Liver (tissue), 9 donors: ENCODE results near the gene CDC42EP3. TPM values are rescaled to one million over a fixed set of nuclear protein-coding genes. Genes with fewer than 3 reads are reported as not detected.

ENCODE experiments used
- DNase-seq: peaks from one replicate; pipeline ENCODE4 v3.0.0-alpha.2; 2017; ENCODE audit warnings: low spot score
- H3K27ac ChIP-seq, 2 donors: one replicate each; pipeline ENCODE4 v1.7.0; 2013; ENCODE audit warnings: inconsistent platforms in 2 of 2, low read length in 2 of 2, control low read depth in 1 of 2, low read depth in 1 of 2, mild to moderate bottlenecking in 1 of 2
- H3K27me3 ChIP-seq, 4 donors: one replicate each; pipeline versions ENCODE4 v1.6.1 to v1.7.0; 2013; ENCODE audit warnings: low read length in 3 of 4, inconsistent platforms in 1 of 4, mild to moderate bottlenecking in 1 of 4, moderate library complexity in 1 of 4; ENCODE audit not compliant: control insufficient read depth in 4 of 4, insufficient read depth in 4 of 4
- H3K36me3 ChIP-seq, 4 donors: one replicate each; pipeline versions ENCODE4 v1.6.1 to v1.7.0; 2013; ENCODE audit warnings: low read length in 3 of 4, mild to moderate bottlenecking in 3 of 4, low read depth in 1 of 4, moderate library complexity in 1 of 4; ENCODE audit not compliant: control insufficient read depth in 4 of 4, insufficient read depth in 3 of 4
- H3K4me1 ChIP-seq, 4 donors: one replicate each; pipeline versions ENCODE4 v1.6.1 to v1.7.0; 2013; ENCODE audit warnings: low read length in 3 of 4, mild to moderate bottlenecking in 3 of 4, moderate library complexity in 1 of 4; ENCODE audit not compliant: control insufficient read depth in 4 of 4, insufficient read depth in 4 of 4
- H3K4me3 ChIP-seq, 3 donors: one replicate each; pipeline versions ENCODE4 v1.6.1 to v1.7.0; 2013; ENCODE audit warnings: low read length in 3 of 3, control low read depth in 1 of 3, low read depth in 1 of 3, mild to moderate bottlenecking in 1 of 3
- H3K9ac ChIP-seq, 2 donors: one replicate each; pipeline ENCODE4 v1.7.0; 2013; ENCODE audit warnings: low read length in 2 of 2, mild to moderate bottlenecking in 2 of 2, moderate library complexity in 2 of 2, control low read depth in 1 of 2, low read depth in 1 of 2
- H3K9me3 ChIP-seq, 4 donors: one replicate each; pipeline versions ENCODE4 v1.6.1 to v1.7.0; 2013; ENCODE audit warnings: low read length in 3 of 4; ENCODE audit not compliant: control insufficient read depth in 4 of 4
- EGR1 ChIP-seq, 2 donors: IDR thresholded peaks; 2 replicates each; pipeline ENCODE4 v1.6.1; 2016 to 2018; ENCODE audit warnings: antibody characterized with exemption in 2 of 2, low read depth in 2 of 2
- FOXA1 ChIP-seq: IDR thresholded peaks from 2 replicates; pipeline ENCODE4 v1.6.1; 2016; ENCODE audit warnings: antibody characterized with exemption
- FOXA2 ChIP-seq: IDR thresholded peaks from 2 replicates; pipeline ENCODE4 v1.6.1; 2016; ENCODE audit warnings: antibody characterized with exemption
- GABPA ChIP-seq, 2 donors: IDR thresholded peaks in 1 of 2; conservative IDR thresholded peaks in 1 of 2; 2 replicates each; pipeline ENCODE4 v1.6.1; 2016; ENCODE audit warnings: antibody characterized with exemption in 2 of 2, mild to moderate bottlenecking in 1 of 2, moderate library complexity in 1 of 2
- HNF4A ChIP-seq, 2 donors: conservative IDR thresholded peaks; 2 replicates each; pipeline ENCODE4 v1.6.1; 2016; ENCODE audit warnings: antibody characterized with exemption in 2 of 2, mild to moderate bottlenecking in 2 of 2
- HNF4G ChIP-seq: IDR thresholded peaks from 2 replicates; pipeline ENCODE4 v1.6.1; 2016; ENCODE audit warnings: antibody characterized with exemption
- JUND ChIP-seq, 2 donors: IDR thresholded peaks; 2 replicates each; pipeline ENCODE4 v1.6.1; 2016; ENCODE audit warnings: antibody characterized with exemption in 2 of 2
- NR2F2 ChIP-seq: IDR thresholded peaks from 2 replicates; pipeline ENCODE4 v1.6.1; 2016; ENCODE audit warnings: antibody characterized with exemption
- RAD21 ChIP-seq, 2 donors: IDR thresholded peaks; 2 replicates each; pipeline ENCODE4 v1.6.1; 2016; ENCODE audit warnings: antibody characterized with exemption in 2 of 2, mild to moderate bottlenecking in 2 of 2
- RXRA ChIP-seq, 2 donors: IDR thresholded peaks; 2 replicates each; pipeline ENCODE4 v1.6.1; 2017 to 2018; ENCODE audit warnings: antibody characterized with exemption in 2 of 2, mild to moderate bottlenecking in 1 of 2
- YY1 ChIP-seq: IDR thresholded peaks from 2 replicates; pipeline ENCODE4 v1.6.1; 2016; ENCODE audit warnings: antibody characterized with exemption, mild to moderate bottlenecking
- WGBS: extraction: QIAGEN DNeasy Blood & Tissue Kit; methylation state at CpG from one replicate; pipeline ENCODE4 v1.1.7; 2013; 5-methylcytosine and 5-hydroxymethylcytosine counted together
- polyA plus RNA-seq, 2 donors: library from polyadenylated mRNA; stranded (reverse) in 1 of 2; unstranded in 1 of 2; fragments of 200-250 nt in 1 of 2; fragments of >200 nt in 1 of 2; fragmentation: Nextera tagmentation in 1 of 2; extraction: Ambion mirVana in 1 of 2; gene quantifications; one replicate each; pipeline versions ENCODE4 v1.2.1 to v1.2.3, GENCODE V29; 2013 to 2015
- total RNA-seq, 2 donors: library from RNA; depleted of rRNA; stranded (reverse); fragments of >200 nt; gene quantifications; one replicate each; pipeline ENCODE4 v1.2.3, GENCODE V29; 2014
- TF ChIP-seq, protein P1 (sequence below): IDR thresholded peaks from 2 replicates; pipeline ENCODE4 v1.6.1; 2016; ENCODE audit warnings: antibody characterized with exemption, mild to moderate bottlenecking
- TF ChIP-seq, protein P2 (sequence below): IDR thresholded peaks from 2 replicates; pipeline ENCODE4 v1.6.1; 2016; ENCODE audit warnings: antibody characterized with exemption
- TF ChIP-seq, protein P3 (sequence below): IDR thresholded peaks from 2 replicates; pipeline ENCODE4 v1.6.1; 2016; ENCODE audit warnings: antibody characterized with exemption
- TF ChIP-seq, protein P4 (sequence below): IDR thresholded peaks from 2 replicates; pipeline ENCODE4 v1.6.1; 2016; ENCODE audit warnings: antibody characterized with exemption
- TF ChIP-seq, protein P5 (sequence below): fragments of 150-350 bp; IDR thresholded peaks from 2 replicates; pipeline ENCODE4 v1.5.1; 2017; ENCODE audit warnings: improper control_type of control experiment, low read depth, low read length; ENCODE audit not compliant: missing input control
- donor health status: healthy.
- donor health status: healthy.
- donor health status: healthy.
- donor health status: healthy.
- donor health status: healthy.

CDC42EP3 gene
- total and polyA plus RNA-seq, 4 donors: 2.5 to 4.1 (median 3.3) TPM

DNA sequence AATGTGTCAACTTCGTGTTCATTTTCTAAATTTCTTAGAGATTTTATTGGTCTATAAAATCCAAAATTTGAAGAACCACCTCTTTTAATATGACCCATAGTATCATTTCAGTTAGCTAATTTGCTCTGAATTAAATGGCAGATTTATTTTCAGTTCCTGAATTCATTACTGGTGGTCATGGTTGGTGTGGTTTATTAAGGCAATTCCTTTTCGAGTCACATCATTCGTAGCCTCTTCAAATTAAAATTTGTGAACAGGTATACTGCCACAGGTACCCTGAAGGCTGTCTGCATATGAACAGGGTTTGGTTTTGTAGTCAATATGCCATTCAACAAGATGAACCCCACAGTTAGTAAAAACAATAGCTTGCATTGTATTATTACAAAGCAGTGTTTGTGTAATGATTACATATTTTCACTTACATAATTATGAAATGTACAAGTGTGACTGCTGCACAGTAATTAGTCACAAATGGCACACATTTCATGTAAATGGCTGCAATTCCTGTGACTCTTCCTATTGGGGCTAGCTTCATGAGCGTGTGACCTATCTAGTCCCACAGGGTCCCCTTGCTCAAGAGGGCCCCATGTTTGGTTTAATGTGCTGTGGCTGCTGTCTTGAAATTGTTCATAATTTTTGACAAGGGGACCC is 48.9 kb downstream of the CDC42EP3 start:
- no peaks in the 10 kb centered on the region for H3K4me1 ChIP-seq
- no peaks in the 10 kb centered on the region for H3K27me3 ChIP-seq
- no peak overlapping the region for H3K27ac ChIP-seq
- no peak overlapping the region for H3K4me3 ChIP-seq
- no peaks in the 10 kb centered on the region for H3K36me3 ChIP-seq
- H3K9ac ChIP-seq: no peak overlapping the region
- DNase-seq: no peak
- no peaks in the 10 kb centered on the region for H3K9me3 ChIP-seq
- TF ChIP-seq FOXA2 (no peak), NR2F2 (no peak), RXRA (IDR thresholded peaks at IDR 0.05) (no peak), RAD21 (IDR thresholded peaks at IDR 0.05) (no peak), EGR1 (IDR thresholded peaks at IDR 0.05; ENCODE audit: low read depth in 2 of 2) (no peak), GABPA (IDR thresholded peaks at IDR 0.05 in 1 of 2, conservative IDR thresholded peaks at IDR 0.05 in 1 of 2) (no peak), YY1 (no peak), JUND (IDR thresholded peaks at IDR 0.05) (no peak), HNF4A (conservative IDR thresholded peaks at IDR 0.05) (no peak), HNF4G (no peak), FOXA1 (no peak)
- TF ChIP-seq, protein P1, sequence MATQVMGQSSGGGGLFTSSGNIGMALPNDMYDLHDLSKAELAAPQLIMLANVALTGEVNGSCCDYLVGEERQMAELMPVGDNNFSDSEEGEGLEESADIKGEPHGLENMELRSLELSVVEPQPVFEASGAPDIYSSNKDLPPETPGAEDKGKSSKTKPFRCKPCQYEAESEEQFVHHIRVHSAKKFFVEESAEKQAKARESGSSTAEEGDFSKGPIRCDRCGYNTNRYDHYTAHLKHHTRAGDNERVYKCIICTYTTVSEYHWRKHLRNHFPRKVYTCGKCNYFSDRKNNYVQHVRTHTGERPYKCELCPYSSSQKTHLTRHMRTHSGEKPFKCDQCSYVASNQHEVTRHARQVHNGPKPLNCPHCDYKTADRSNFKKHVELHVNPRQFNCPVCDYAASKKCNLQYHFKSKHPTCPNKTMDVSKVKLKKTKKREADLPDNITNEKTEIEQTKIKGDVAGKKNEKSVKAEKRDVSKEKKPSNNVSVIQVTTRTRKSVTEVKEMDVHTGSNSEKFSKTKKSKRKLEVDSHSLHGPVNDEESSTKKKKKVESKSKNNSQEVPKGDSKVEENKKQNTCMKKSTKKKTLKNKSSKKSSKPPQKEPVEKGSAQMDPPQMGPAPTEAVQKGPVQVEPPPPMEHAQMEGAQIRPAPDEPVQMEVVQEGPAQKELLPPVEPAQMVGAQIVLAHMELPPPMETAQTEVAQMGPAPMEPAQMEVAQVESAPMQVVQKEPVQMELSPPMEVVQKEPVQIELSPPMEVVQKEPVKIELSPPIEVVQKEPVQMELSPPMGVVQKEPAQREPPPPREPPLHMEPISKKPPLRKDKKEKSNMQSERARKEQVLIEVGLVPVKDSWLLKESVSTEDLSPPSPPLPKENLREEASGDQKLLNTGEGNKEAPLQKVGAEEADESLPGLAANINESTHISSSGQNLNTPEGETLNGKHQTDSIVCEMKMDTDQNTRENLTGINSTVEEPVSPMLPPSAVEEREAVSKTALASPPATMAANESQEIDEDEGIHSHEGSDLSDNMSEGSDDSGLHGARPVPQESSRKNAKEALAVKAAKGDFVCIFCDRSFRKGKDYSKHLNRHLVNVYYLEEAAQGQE: no peak
- TF ChIP-seq, protein P2, sequence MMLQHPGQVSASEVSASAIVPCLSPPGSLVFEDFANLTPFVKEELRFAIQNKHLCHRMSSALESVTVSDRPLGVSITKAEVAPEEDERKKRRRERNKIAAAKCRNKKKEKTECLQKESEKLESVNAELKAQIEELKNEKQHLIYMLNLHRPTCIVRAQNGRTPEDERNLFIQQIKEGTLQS: no peak
- TF ChIP-seq, protein P3, sequence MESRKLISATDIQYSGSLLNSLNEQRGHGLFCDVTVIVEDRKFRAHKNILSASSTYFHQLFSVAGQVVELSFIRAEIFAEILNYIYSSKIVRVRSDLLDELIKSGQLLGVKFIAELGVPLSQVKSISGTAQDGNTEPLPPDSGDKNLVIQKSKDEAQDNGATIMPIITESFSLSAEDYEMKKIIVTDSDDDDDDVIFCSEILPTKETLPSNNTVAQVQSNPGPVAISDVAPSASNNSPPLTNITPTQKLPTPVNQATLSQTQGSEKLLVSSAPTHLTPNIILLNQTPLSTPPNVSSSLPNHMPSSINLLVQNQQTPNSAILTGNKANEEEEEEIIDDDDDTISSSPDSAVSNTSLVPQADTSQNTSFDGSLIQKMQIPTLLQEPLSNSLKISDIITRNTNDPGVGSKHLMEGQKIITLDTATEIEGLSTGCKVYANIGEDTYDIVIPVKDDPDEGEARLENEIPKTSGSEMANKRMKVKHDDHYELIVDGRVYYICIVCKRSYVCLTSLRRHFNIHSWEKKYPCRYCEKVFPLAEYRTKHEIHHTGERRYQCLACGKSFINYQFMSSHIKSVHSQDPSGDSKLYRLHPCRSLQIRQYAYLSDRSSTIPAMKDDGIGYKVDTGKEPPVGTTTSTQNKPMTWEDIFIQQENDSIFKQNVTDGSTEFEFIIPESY: no peak
- TF ChIP-seq, protein P4, sequence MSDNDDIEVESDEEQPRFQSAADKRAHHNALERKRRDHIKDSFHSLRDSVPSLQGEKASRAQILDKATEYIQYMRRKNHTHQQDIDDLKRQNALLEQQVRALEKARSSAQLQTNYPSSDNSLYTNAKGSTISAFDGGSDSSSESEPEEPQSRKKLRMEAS: no peak
- TF ChIP-seq, protein P5, sequence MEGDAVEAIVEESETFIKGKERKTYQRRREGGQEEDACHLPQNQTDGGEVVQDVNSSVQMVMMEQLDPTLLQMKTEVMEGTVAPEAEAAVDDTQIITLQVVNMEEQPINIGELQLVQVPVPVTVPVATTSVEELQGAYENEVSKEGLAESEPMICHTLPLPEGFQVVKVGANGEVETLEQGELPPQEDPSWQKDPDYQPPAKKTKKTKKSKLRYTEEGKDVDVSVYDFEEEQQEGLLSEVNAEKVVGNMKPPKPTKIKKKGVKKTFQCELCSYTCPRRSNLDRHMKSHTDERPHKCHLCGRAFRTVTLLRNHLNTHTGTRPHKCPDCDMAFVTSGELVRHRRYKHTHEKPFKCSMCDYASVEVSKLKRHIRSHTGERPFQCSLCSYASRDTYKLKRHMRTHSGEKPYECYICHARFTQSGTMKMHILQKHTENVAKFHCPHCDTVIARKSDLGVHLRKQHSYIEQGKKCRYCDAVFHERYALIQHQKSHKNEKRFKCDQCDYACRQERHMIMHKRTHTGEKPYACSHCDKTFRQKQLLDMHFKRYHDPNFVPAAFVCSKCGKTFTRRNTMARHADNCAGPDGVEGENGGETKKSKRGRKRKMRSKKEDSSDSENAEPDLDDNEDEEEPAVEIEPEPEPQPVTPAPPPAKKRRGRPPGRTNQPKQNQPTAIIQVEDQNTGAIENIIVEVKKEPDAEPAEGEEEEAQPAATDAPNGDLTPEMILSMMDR: no peak
- WGBS: 92% methylated on average over 4 of the region's 4 CpGs
